GM13976 (cell line): ENCODE measurements around the gene SCGB2A2.

Source experiments
- DNase-seq: peaks from one replicate; pipeline ENCODE4 v3.0.0; 2012; ENCODE audit warnings: low spot score
- in situ Hi-C: fragments of 300-500 bp; cut with MboI; formaldehyde crosslinking; loops from one replicate; pipeline ENCODE4 v1.12.0; 2022; ENCODE audit warnings: low sequenced_read_pairs, mixed read lengths, inconsistent platforms; ENCODE audit not compliant: unreplicated experiment
- TF ChIP-seq, protein P1 (sequence below): IDR thresholded peaks from 2 replicates; pipeline ENCODE4 v1.5.1; 2012; ENCODE audit warnings: borderline replicate concordance, mild to moderate bottlenecking; ENCODE audit not compliant: insufficient read depth; ENCODE audit errors: extremely low read depth, missing control alignments, control extremely low read depth

The SCGB2A2 gene

DNA sequence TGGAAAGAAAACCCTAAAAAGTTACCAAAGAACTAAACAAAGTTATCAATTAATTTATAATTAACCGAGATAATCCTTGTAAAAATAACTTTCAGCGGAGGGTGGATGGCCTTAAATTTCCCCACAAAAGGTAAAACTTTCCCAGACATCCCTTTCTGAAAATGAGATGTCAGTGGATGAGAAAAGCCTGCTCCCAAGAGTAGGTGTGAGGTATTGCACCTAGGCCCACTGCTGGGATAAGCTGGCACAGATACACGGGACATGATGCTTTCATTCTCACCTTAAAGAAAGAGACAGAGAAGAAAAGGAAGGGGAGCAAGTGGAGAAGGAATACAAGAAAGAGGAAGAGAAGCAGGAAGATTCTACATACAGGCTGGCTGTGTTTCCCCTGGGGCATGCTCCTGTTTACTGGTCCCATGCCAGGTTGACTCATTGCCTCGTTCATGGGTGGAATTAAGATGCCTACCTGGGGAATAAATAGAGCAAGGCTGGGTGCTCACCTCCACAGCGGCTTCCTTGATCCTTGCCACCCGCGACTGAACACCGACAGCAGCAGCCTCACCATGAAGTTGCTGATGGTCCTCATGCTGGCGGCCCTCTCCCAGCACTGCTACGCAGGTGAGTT lies at the start of gene SCGB2A2:
SCGB2A2 (plus strand) TSS at position 505 of the 625 bp plus-strand sequence; CDS start at position 564, 59 bp downstream.
- DNase-seq: no peak
- in situ Hi-C loops: no loop called here
- TF ChIP-seq, protein P1, sequence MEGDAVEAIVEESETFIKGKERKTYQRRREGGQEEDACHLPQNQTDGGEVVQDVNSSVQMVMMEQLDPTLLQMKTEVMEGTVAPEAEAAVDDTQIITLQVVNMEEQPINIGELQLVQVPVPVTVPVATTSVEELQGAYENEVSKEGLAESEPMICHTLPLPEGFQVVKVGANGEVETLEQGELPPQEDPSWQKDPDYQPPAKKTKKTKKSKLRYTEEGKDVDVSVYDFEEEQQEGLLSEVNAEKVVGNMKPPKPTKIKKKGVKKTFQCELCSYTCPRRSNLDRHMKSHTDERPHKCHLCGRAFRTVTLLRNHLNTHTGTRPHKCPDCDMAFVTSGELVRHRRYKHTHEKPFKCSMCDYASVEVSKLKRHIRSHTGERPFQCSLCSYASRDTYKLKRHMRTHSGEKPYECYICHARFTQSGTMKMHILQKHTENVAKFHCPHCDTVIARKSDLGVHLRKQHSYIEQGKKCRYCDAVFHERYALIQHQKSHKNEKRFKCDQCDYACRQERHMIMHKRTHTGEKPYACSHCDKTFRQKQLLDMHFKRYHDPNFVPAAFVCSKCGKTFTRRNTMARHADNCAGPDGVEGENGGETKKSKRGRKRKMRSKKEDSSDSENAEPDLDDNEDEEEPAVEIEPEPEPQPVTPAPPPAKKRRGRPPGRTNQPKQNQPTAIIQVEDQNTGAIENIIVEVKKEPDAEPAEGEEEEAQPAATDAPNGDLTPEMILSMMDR: no peak

DNA sequence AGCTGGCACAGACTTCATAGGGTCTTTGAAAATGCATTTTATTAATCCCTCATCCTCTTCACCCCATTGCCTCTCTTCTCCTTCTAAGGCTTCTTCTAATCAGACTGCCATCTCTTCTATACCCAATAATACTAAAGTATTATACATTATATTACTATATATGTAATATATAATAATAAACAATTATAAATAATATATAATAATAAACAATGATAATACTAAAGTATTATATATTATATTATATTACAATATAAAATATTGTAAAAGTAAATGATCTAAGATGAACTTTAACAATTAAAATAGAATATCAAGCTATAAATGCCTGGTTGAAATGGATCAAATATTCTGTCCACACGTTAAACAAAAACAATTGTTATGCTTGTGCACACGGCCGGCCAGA lies 48.5 kb upstream of the SCGB2A2 start:
- TF ChIP-seq, protein P1: no peak
- DNase-seq: no peak
- in situ Hi-C loops: no loop called here

DNA sequence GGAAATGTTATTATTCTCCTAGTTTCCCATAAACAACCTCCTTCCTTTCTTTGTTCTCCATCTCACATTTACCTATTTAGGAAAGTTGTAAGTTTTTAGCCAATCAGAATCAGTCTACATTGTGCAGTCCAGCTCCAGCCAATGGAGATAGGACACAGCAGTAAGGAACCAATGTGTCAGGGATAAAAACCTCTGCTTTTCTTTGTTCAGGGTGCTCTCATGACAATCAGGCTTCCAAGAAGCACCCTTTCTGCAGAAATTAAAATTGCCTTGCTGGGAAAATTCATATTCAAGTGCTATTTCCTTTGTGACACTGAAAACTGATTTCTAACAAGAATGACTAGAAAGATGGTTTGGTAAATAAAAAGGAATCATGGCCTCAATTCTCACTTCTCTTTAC lies 46.9 kb upstream of the SCGB2A2 start:
- in situ Hi-C loops: no loop called here
- DNase-seq: no peak
- TF ChIP-seq, protein P1: no peak

DNA sequence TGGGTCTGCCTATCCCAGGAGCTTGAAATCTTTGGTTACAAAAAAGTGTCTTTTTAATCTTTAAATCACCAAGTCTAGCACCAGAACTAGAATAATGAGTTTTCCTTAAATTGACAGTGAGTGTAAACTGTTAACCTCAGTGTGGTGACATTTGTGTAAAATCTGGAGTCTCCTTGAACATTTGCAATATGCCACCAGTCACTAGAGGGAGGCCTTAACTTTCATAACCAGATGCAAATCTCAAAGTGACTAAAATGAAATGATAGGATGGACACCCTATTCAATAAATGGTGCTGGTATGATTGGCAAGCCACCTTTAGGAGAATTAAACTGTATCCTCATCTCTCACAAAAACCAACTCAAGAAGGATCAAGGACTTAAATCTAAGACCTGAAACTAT lies 36.2 kb upstream of the SCGB2A2 start:
- DNase-seq: no peak
- TF ChIP-seq, protein P1: no peak
- in situ Hi-C loops: no loop called here

DNA sequence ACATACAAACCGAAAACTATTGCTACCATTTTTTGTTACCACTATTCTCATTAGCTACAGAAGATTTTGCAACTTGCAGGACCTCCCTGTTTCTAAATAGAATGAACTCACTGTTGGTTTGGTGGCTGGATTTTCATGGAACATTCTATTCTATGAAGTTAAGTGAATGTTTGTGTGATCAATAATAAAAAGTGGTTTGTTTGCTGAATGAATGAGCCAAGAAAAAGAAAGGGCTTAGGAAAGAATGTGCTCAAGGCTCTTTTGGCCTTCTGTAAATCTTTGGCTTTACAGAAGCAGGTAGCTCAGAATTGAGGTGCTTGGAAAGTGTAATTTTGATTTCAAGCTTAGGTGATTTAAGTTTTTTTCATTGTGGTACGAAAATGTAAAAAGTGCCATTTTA lies 33.8 kb upstream of the SCGB2A2 start:
- no peak for DNase-seq
- TF ChIP-seq, protein P1: no peak
- in situ Hi-C loops: no loop called here

DNA sequence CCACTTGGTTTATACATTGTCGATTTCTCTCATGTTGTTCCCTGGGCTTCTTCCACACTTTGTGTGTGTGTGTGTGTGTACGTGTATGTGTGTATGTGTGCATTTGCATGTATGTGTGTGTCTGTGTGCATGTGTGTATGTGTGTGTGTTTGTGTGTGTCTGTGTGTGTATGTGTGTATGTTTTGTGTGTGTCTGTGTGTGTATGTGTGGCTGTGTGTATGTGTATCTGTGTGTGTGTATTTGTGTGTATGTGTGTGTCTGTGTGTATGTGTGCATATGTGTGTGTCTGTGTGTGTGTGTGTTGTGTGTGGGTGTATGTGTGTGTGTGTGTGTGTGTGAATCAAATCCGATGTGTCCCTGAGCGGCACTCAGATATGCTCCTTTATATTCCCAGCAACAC lies 32.5 kb upstream of the SCGB2A2 start:
- no peak for DNase-seq
- TF ChIP-seq, protein P1: no peak
- in situ Hi-C loops: no loop called here

DNA sequence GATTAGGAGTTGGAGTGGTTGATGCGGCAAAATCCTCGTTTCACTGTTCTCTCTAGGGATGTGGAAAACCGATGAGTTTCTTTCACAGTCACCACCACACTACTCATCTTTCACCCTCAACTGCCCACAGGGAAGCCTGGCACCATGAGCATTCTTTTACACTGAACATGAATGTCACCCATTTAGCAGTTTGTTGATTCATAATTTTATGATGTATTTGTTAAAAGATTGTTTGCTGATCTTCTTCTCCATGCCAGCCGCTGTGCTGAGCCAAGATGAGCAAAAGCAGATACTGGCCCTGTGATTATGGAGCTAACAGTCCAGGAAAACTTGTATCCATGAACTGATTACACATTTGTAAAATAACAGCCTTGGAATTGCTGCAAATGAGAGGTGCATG lies 31.8 kb upstream of the SCGB2A2 start:
- TF ChIP-seq, protein P1: no peak
- in situ Hi-C loops: no loop called here
- DNase-seq: no peak
